ENCODE data around the gene LRRC8C. TPM values are rescaled to one million over a fixed set of nuclear protein-coding genes. Genes with fewer than 3 reads are reported as not detected.

The LRRC8C gene
- total RNA-seq, 1 donor from 2014 or later, result 2.3 TPM

DNA sequence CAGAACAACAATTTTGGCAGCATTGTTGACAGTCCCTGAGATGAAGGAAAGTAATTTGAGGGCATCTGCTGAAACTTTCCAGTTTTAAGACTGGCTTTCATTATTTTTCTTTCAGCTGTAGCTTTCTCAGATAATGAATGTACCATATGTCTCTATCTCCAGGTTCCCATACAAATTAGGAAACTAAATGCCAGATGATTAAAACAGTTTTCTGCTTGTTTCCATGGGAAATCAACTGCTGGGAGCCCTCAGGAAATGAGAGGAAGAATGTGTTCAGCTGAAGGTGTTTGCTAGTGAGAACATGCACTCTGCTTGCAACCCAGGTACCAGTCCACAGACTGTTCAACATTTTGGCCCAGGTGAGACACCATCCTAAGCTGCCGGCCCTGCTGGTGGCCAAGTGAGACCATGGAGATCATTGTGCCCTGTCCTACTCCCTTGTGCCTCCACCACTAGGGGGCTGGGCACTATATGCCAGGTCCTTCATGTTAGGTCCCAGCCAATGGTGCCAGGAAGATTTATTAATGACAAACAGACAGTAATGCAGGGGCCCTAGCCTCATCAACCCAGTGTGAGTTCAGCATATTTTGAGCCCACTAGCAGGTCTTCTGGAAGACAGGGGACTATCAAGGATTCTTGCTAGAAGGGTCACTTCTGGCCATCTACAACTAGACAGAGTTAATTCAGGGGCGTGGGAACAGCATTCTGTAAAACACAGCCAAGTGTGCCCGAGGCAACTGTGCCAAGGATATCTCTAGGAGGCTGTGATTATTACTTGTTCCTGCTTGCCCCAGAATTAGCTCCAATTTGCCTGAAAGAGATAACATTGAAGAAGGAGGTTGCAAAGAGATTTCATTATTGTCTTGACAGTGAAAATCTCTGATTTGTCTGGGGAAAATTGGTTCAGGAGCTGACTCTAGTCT is 17.0 kb upstream of the LRRC8C start:
- Mint-ChIP-seq H3K9me3 (ENCODE audit: unreplicated experiment) (peaks cover 6% of the 10 kb centered on the region), H3K4me1 (ENCODE audit: low read depth, unreplicated experiment) (no peaks in the 10 kb centered on the region), H3K27me3 (ENCODE audit: low read depth, unreplicated experiment) (peaks cover 6% of the 10 kb centered on the region), H3K36me3 (ENCODE audit: low read depth, unreplicated experiment) (no peaks in the 10 kb centered on the region), H3K27ac (ENCODE audit: unreplicated experiment) (no peak overlapping the region), H3K4me3 (ENCODE audit: unreplicated experiment) (no peak overlapping the region)
- Histone ChIP-seq H3K27ac (ENCODE audit: low read depth, low read length) (no peak overlapping the region), H3K9ac (ENCODE audit: low read length) (no peak overlapping the region), H3K4me3 (ENCODE audit: insufficient read depth, low read depth, low read length) (no peak overlapping the region), H3K4me1 (ENCODE audit: insufficient read depth, low read length) (no peaks in the 10 kb centered on the region), H3K9me3 (ENCODE audit: insufficient read depth, low read depth, low read length) (no peaks in the 10 kb centered on the region), H3K36me3 (ENCODE audit: insufficient read depth, low read length) (no peaks in the 10 kb centered on the region), H4K20me1 (ENCODE audit: insufficient read depth, low read length) (no peaks in the 10 kb centered on the region), H3K79me2 (ENCODE audit: insufficient read depth, low read length) (no peaks in the 10 kb centered on the region), H3K27me3 (ENCODE audit: insufficient read depth, low read length) (no peaks in the 10 kb centered on the region), H2AFZ (ENCODE audit: low read depth, low read length) (no peak overlapping the region), H3K4me2 (ENCODE audit: low read length) (no peak overlapping the region)
- FAIRE-seq (no peak), DNase-seq (ENCODE audit: low read depth) (no peak)
- TF ChIP-seq, protein P1, sequence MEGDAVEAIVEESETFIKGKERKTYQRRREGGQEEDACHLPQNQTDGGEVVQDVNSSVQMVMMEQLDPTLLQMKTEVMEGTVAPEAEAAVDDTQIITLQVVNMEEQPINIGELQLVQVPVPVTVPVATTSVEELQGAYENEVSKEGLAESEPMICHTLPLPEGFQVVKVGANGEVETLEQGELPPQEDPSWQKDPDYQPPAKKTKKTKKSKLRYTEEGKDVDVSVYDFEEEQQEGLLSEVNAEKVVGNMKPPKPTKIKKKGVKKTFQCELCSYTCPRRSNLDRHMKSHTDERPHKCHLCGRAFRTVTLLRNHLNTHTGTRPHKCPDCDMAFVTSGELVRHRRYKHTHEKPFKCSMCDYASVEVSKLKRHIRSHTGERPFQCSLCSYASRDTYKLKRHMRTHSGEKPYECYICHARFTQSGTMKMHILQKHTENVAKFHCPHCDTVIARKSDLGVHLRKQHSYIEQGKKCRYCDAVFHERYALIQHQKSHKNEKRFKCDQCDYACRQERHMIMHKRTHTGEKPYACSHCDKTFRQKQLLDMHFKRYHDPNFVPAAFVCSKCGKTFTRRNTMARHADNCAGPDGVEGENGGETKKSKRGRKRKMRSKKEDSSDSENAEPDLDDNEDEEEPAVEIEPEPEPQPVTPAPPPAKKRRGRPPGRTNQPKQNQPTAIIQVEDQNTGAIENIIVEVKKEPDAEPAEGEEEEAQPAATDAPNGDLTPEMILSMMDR (IDR thresholded peaks at IDR 0.05; ENCODE audit: insufficient read depth, low read depth, low read length), result no peak
- no peak for TF ChIP-seq EZH2 (IDR thresholded peaks at IDR 0.05; ENCODE audit: insufficient read depth, low read length)

DNA sequence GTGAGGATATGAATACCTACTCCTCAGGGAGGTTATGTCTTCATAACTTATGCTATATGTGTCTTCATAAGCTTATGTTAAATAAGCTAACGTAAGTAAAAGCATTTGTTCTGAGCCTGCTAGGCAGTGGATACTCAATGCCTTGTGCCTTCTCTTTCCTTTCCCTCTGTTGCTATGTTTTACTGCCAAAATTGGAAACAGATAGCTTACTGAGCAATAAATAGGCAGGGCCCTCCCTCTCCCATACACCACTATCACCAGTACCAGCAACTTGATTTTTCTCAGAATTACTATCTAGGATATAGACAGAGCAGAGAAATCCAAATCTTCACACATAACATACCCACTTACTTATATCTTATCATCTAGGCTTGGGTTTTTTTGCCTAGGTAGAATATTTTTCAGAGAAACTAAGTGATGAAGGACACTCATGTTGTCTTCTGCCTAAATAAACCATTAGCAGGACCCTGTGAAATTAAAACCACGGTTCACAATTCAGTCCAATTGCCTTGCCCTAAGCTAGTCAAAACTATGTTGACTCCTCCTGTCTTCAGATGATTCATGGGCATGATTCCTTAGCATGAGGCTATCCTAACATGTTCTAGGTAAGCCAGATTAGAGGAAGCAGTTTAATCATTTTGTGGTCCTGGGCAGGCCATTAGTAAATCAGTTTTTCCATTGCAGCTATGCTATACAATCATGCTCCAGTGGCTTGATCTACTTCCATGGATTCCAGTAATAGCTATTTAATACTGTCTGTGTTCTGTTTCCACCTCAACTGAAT is 15.9 kb upstream of the LRRC8C start:
- Mint-ChIP-seq H3K36me3 (ENCODE audit: low read depth, unreplicated experiment) (no peaks in the 10 kb centered on the region), H3K4me3 (ENCODE audit: unreplicated experiment) (no peak overlapping the region), H3K9me3 (ENCODE audit: unreplicated experiment) (peaks cover 6% of the 10 kb centered on the region), H3K27ac (ENCODE audit: unreplicated experiment) (no peak overlapping the region), H3K4me1 (ENCODE audit: low read depth, unreplicated experiment) (no peaks in the 10 kb centered on the region), H3K27me3 (ENCODE audit: low read depth, unreplicated experiment) (peaks cover 6% of the 10 kb centered on the region)
- DNase-seq (ENCODE audit: low read depth) (peak; percentile 39), FAIRE-seq (no peak)
- H3K27me3 ChIP-seq (ENCODE audit: insufficient read depth, low read length), result no peaks in the 10 kb centered on the region
- no peak overlapping the region for H3K4me3 ChIP-seq (ENCODE audit: insufficient read depth, low read depth, low read length)
- H3K79me2 ChIP-seq (ENCODE audit: insufficient read depth, low read length), result no peaks in the 10 kb centered on the region
- H3K4me1 ChIP-seq (ENCODE audit: insufficient read depth, low read length), result no peaks in the 10 kb centered on the region
- no peak overlapping the region for H3K27ac ChIP-seq (ENCODE audit: low read depth, low read length)
- no peak overlapping the region for H3K4me2 ChIP-seq (ENCODE audit: low read length)
- TF ChIP-seq EZH2 (IDR thresholded peaks at IDR 0.05; ENCODE audit: insufficient read depth, low read length), result no peak
- TF ChIP-seq, protein P1 (IDR thresholded peaks at IDR 0.05; ENCODE audit: insufficient read depth, low read depth, low read length), result no peak
- H3K9ac ChIP-seq (ENCODE audit: low read length), result no peak overlapping the region
- no peaks in the 10 kb centered on the region for H4K20me1 ChIP-seq (ENCODE audit: insufficient read depth, low read length)
- no peaks in the 10 kb centered on the region for H3K9me3 ChIP-seq (ENCODE audit: insufficient read depth, low read depth, low read length)
- H2AFZ ChIP-seq (ENCODE audit: low read depth, low read length), result no peak overlapping the region
- no peaks in the 10 kb centered on the region for H3K36me3 ChIP-seq (ENCODE audit: insufficient read depth, low read length)

Data from astrocyte (in vitro differentiated cells and primary cell).